GM21360 (cell line): Measurements from ENCODE around the gene RBFOX1.

Experiments used
- ATAC-seq: cut with Tn5 transposase; IDR thresholded peaks from one replicate; pipeline ENCODE4 v1.9.1; 2021; ENCODE audit warnings: mild to moderate bottlenecking, moderate library complexity; ENCODE audit not compliant: unreplicated experiment

RBFOX1 gene

DNA sequence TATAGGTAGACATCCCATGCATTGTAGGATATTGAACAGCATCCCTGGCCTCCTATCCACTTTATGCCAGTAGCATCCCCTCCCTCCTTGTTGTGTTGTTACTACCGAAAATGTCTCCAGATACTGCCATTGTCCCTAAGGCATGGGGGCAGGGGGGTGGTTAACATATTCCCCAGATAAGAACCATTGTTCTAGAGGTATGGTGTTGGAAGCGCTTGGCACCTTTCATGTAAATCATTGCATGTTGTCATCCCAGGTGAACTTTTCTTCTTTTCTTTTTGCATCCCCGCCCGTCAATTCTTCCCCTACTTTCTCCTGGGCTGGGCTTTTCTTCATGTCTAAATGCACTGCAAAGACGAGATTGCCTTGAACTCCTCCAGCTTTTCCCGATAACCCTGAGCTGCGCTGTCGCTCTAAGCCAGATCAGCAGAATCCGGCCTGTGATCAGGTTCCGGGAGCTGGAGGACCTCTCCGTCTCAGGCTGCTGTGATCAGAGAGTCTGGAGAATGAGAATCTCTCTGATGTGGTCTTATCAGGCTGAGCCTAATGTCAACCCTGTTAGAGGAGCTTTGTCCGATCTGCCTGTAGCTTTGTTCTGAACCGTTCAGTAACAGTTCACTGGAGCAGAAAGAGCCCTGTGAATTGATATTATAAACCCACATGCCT, 76.2 kb downstream of the RBFOX1 start:
- ATAC-seq, result no peak

DNA sequence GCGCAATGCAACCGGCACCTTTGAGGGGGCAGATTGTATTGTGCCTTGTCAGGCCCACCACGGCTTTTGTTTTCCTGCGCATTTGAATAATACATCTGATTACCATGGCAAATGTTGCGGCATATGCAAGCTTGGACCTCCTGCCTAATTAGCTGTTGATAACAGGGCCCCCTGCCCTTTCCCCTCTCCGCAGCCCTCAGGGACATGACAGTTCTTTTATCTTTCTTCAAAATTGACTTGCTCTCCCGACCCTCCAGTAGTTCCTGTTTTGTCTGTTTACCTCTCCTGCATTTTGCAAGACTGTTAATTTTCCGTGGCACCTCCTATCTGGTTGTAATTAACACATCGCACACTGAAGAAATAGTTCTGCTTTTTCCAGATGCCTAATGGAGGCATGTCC, 86.8 kb downstream of the RBFOX1 start:
- ATAC-seq, result no peak

DNA sequence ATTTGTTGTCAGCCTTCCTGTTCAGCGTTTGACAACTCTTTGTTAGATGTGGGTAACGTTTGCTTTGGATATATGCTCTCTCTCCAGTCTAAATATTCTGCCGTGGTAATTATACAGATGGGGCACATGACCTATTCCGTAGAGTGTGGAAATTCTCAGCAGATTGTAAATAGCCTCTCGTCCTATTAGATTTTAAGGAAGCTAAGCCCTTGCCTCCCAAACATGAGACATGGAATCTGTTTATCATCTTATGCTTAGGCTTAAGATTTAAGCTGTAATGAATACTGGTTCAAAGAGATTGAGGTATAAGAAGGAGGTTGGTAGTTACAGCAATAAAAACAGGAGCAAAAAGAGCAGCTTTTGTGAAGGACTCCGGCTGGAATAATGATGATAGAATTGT, 87.4 kb downstream of the RBFOX1 start:
- no peak for ATAC-seq

DNA sequence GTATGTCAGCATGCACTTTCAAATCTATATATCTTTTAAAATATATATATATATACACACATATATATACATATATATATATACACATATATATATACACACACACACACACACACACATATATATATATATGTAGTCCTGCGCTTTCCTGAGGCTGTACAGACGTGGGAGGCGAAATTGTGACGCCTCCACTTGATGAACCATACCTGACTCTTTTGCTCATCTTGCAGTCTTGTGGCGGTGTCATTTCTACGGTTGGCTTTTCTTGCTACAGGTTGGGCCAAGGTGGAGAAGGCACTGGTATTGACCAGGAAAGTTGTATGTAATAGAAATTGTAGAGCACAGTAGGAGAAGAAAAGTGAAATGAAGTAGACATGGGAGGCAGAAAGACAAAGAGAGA, 88.2 kb downstream of the RBFOX1 start:
- ATAC-seq, result no peak

DNA sequence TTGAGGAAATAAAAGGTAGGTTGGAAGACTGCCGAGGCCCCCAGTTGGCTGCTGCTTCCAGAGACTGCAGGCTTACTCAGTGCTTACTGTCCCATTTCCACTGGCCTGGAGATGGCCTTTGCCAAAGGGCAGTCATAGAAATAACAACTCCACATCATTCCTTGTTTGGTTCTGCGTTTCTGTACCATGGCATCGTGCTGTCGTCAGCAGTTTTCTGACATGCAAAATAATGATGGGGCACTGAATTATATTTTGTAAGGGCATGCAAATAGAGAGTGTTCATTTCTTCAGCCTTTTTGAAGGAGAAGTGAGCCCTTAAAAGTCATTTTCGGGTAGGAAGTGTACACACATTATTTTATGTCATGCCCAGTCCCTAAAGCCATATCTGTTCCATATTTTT, 88.9 kb downstream of the RBFOX1 start:
- ATAC-seq, result no peak

DNA sequence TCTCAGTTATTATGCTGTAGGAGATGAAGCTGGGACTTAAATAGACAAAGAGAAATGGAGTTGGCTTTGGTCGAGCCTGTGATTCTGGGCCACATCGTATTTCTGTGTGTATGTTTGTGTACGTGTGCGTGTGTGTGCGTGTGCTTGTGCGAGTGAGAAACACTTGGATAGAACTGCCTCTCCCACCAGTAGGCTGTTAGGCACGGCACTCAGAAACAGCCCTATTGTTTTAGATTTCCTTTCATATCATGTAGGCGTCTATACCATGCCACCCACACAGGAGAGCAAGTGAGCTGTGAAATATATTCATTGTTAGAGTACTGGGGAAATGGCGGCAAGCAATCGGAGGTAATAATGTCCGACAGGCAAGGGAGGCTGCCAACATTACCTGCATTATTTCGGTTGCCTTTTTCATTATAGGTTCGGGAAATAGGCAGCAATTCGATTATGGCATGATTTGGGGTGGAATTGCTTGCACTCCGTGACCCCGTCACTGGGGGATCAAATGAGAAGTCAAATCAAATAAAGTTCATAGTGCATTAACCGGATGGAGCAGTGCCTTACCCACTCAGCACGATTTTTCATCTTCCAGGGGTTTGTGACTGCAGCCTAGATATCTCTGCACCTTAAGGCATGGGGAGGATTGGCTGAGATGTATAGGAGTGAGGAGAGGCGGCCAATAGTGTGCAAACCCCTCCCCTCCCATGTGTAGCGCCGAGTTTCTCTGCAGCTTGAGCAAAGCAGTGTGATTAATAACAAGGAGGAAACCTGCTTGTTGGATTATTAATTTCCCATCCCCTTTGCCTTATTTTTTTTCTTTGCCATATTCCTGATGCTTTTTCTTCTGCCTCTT, 89.6 kb downstream of the RBFOX1 start:
- no peak for ATAC-seq

DNA sequence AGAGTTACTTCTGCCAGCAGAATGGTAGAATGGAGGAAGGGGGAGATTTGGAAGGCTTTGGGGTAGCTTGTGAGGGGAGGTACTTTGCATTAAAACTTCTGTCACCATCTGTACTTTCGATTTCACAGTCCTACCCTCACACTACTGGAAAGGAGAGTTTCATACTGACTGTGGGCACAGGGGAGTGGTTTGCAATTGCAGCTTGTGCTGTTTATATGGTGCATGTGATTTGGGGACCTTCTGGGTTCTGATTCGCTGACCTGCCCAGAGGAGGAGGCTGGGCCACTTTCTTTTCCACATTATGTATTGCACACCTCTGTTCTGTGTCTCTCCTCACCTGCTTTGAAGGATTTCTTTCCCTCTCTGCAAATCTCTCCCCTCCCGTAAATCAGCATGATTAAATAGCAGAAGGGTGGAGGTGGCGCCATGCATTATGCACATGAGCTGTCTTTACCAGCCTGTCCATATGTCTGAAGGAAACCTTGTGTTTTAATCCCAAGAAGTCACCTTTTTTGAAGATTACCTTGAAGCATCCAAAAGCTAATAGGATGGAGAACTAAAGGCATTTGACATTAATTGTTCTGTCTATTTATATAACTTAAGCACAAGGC, 90.9 kb downstream of the RBFOX1 start:
- no peak for ATAC-seq

DNA sequence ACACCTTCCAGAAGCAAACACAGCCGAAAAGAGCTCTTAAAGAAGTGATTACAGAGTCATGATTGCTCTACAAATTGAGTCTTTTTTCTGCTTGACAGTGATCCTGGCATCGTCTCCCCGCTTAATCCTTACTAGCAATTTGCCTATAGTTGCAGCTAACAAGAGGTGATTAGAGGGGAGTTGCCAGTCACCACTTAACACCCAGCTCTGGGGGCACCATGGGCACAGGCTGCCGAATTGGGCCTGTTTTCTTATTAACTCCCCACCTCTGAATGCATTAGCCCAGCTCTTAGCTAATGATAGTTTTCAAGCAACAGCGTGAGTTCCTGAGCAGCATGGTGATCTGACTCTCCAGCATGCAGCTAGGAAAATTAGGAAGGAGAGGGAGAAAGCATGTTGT, 93.5 kb downstream of the RBFOX1 start:
- no peak for ATAC-seq

DNA sequence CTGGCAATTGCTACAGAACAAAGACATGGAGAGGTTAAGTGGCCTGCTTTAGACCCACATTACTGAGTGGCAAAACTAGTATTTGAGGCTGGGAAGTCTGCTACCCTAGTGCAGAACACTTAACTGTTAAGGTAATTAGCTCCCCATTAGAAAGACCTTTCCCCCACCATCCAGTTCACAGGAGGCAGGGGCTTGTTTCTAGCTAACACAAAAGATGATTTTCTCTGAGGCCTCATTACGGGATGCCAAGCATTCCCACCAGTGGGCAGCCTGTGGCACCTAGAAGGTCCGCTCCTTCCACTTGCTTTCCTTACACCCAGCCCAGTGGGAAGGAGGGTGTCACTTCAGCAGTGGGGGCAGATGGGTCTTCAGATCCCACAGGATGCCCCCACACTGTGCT, 99.1 kb downstream of the RBFOX1 start:
- ATAC-seq, result no peak

DNA sequence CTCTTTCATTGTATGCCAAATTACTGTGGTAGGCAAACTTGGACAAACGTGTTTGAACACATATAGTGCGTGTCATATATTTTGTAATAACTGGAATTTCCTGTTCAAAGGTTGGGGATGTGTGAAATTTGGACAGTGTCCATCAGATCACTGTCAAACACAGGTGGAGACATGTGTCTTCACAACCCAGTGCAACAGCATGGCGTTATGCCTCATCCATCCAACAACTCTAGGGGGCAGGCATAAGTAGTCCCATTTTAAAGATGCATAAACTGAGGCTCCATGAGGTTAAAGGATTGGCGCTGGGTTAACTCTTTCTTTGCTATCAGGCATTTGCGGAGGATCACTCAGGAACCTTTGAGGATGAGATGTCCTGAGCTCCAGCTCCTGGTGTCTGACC, 103.7 kb downstream of the RBFOX1 start:
- ATAC-seq, result no peak

DNA sequence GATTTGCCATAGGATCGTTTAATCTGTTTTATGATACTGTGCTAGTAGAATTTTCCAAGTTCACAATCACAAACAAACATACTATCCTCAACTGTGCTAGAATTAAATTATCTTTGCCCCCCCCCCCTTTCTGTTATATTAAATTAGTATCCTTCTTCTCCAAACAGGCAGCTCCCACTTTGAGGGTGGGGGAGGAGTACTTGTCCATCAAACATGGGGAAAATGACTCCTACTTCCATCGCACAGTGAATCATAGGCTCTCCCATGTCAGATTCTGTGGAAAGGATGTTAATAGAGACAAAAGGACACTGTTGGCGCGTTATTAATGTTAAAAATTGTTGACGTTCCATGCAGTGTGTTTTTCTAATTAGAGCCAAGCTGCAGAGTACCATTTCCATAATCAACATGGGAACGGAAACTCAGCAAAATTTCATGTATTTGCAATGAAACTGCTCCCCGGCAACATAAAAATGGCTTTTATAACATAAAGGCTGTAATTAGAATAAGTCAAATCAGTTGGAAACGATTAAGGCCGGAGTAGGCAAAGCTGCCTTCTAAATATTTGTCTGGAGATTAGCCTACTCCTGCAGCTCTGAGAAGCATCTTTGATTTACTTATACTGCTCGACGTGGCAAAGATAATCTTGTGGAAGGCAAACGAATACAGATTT, 104.6 kb downstream of the RBFOX1 start:
- ATAC-seq, result no peak

DNA sequence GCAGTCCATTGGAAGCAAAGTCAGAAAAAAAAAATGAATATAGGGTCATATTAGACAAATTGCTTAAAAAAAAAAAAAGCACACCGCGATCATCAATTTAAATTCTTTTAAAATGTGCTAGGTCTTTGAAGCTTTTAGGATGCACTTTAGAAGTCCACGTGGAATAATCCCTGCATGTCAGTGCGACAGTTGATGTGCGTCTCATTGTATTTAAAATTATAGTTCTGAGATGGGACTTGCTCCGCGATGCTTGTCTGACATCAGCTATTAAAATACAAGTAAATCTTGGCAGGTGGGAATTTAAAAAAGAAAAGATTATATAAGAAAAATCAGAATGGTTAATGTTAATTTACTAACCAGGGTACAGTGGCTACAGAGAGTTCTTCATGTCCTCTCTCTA, 105.2 kb downstream of the RBFOX1 start:
- no peak for ATAC-seq

DNA sequence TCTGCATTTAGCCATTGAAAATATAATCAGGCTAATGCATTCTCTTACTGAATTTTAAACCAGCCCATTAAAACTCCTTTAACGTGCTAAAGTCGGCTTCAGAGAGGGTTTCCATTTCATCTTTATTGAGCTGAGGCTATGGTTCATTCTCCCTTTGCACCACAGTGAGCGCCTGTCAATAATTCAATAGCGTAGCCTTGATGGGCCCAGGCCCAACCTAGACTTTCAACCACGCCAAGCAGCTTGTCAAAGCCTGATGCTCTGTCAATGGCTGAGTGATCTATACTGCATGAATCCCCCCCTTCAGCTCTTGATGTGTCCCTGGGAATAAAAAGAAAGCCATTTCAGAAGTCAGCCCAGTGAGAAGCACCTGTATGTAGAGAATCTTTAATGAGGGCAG, 106.0 kb downstream of the RBFOX1 start:
- no peak for ATAC-seq

DNA sequence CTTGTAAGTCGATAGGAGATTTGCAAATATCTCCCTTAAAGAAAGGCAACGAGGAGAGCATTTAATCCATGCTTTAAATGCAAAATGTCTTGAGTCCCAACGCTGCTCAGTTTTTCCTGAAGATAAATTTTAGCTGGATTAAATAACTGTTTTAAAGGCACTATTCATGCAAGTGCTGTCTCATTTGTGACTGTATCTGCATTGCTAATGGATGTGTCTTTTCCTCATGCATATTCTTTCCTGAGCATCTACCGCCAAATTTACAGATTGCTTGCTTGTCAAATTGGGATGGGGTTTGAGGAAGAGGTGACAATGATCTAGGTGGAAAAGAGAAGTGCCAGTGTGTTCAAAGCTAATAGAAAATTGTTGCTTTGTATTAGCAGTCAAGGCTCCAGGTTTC, 106.9 kb downstream of the RBFOX1 start:
- no peak for ATAC-seq

DNA sequence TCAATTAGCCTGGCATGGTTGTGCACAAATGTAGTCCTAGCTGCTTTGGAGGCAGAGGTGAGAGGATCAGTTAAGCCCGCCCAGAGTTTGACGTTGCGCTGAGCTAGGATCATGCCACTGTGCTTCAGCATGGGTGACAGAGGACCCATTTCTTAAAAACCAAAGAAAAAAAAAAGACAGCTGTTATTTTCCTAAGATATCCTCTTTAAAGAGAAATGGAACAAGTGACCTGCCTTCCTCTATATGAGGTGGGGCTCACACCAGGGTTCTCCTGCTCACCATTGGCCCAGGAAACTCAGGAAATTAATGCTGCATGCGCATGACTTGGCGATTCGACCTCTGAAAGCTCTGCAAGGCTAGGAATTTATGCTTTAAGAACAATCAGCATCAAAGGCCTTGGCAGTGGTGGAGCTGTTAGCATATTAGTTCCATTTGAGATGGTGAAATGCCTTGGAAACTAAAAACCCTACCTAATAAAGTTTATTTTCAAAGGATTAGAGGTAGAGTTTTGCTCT, 108.3 kb downstream of the RBFOX1 start:
- no peak for ATAC-seq

DNA sequence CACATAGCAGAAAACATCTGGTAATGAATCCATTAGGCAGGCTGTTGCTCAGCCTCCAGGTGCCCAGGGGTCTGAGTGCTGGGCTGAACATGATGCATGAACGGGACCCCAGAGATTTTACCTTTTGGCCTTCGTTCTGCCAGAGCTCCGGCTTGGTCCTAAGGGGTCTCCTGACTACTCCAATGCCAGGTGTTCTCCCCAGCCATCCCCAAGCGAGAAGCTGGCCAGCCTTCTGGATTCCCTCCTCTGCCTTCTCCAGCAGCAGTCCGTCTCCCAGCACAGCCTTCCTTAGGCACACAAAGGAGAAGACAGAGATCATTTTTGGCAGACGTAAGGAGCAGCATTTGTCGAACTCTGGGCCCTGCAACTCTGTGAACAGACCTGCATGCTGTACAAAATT, 109.4 kb downstream of the RBFOX1 start:
- no peak for ATAC-seq

DNA sequence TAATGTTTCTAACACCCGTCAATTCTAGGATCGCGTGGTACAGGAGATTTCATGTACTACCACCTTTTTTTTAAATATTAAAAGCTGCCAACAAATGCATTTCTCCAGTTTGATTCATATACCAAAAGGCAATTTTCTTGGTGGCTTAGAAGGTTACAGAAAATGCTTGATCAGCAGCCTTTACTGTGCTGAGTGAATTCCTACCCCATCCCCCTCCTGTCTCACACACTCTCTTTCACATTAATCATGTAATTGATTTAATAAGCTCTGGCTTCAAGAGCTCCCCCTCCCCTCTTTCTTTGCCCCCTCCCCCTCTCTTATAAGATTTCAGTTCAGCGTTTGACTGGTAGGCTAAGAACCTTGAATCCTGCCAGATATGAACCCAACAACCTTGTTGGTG, 110.5 kb downstream of the RBFOX1 start:
- no peak for ATAC-seq

DNA sequence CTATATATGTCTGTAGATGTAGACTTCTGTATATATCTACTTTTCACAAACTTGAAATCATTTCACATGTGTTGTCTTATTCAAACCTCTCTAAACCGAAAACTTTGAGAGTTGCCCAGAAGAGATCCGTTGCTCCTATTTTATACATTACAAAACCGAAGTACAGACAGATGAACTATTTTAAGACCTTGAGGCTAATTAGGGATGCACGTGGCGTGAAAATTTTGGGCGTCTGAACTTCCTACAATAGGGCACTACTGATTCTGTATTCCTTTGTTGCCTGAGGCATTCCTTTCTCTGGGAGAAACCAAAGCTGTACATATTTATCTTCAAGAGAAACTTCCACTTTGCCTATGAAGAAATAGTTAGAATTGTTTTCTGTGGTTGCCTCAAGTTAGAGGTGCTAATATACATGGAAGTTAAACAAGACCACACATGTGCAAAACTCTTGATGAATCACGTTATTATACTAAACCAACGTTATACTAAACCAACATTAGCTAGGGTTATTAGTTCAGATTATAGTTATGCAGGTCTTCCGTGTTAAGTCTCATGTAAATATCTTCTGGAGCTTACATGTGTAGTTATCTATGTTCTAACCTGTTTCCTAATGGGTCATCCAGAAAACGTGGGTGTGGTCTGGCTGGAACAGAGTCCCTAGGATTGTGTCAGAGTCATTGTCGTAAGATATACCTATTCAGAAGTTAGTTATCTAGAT, 111.2 kb downstream of the RBFOX1 start:
- no peak for ATAC-seq

DNA sequence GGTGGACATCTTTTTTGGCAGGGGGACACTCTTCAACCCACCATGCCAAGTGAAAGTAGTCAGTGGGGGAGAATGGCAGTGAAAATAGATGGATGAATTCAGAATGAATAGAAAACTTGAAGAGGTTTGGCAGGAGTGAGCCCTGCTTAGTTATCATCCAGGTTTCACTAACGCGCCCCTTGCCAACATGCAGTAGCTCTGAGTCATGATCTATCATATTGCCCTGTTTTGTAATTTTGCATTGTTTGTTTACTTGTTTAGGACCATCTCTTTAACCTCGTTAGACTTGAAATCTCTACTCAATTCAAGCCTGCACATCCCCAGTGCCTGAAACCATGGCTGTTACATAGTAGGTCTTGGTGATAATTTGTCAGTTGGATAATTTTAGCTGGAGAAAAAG, 116.7 kb downstream of the RBFOX1 start:
- ATAC-seq, result no peak

DNA sequence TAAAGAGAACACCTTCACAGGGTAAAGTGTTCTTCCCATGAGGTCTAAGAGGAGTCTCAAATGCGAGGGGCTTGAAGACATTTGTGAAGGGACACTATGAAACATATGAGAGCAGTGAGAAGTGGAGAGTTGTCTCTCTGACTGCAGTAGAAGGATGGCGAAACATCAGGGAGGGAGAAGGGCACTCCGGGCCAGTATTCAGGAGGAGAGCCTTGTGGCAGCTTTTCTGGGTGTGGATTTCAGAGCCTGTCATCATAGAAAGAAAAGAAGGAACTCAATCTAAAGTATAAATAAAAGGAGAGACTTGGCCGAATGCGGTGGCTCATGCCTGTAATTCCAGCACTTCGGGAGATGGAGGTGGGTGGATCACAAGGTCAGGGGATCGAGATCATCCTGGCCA, 117.2 kb downstream of the RBFOX1 start:
- ATAC-seq, result no peak

DNA sequence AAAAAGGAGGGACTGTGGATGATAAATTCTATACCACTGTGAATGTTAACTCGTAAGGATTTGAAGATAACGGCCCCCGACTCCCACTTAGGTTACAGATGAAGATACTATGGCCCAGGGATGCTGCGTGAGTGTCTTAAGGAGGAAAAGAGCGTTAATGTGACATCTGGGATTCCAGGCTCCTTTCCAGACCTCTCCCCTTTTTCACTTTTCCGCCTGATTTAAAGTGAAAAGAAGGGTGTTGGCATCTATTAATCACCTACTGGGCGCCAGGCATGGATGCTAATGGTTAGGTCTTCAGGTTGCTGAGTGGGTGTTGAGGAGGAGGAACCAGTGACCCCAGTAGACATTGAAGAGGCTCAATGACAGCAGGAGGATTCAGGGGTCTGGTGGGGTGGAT, 117.8 kb downstream of the RBFOX1 start:
- no peak for ATAC-seq
